ENCODE data around the gene C17orf67.

C17orf67 gene

GRCh38 chr17:56808503-56808902, 25.2 kb downstream of the C17orf67 start:
- DNase-seq (ENCODE audit: low read depth) = no peak

DNA sequence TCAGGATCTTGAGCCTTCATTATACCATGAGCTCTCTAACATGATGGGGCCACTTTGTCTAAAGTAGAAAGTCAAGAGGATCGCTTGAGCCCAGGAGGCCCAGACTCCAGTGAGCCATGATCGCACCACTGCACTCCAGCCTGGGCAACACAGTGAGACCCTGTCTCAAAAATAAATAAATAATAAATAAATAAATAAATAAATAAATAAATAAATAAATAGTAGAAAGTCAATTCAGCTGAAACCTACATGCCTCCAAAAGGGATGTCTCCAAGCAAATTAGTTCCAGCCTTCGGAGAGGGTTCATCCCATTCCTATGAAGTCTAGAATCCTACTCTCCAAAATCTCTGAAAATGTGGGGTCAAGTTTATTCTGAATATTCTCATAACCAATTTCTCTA, 26.0 kb downstream of the C17orf67 start:
- DNase-seq (ENCODE audit: low read depth) = no peak

GRCh38 chr17:56806949-56807348, 26.8 kb downstream of the C17orf67 start:
- DNase-seq (ENCODE audit: low read depth) = no peak

DNA sequence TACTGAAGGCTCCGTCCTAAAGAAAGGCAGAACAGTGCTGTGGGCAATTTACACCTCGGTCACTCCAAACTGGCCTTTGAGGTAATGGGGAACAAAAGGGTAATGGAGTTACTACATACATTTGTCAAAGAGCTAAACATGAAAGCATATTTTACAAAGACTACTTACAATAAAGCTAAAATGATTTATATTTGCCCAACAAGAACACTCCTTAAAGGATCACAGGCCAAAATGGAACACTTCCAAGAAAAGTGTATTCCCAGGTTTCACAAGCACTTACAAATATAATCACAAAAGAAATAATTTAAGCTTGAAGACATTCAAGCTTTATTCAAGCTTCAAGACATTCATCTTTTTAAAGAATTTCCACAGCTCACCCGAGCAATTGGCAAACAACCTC, 29.3 kb downstream of the C17orf67 start:
- no peak for DNase-seq (ENCODE audit: low read depth)

DNA sequence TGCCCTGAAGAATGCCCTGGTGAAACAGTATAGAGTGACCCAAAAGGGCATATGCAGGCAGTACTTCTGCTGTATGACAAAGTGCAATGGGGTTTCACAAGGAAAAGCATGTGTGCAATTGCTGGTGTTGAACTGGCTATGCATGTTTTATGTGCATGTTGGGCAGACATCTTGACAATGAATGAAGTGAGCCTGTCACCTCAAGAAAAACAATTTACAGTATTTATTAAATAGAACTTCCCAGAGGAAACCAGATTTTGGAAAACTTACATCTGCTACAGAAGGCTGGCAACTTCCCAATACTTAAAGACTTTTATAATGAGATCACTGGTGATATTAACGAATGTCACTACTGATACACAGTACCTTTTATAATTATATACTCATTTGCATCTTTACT, 30.6 kb downstream of the C17orf67 start:
- no peak for DNase-seq (ENCODE audit: low read depth)

GRCh38 chr17:56801459-56802178, 32.1 kb downstream of the C17orf67 start:
- no peak for DNase-seq (ENCODE audit: low read depth)

- DNase-seq (ENCODE audit: low read depth) = no peak
These were observed 34.8 kb downstream of the C17orf67 start for GRCh38 chr17:56798916-56799315.

DNA sequence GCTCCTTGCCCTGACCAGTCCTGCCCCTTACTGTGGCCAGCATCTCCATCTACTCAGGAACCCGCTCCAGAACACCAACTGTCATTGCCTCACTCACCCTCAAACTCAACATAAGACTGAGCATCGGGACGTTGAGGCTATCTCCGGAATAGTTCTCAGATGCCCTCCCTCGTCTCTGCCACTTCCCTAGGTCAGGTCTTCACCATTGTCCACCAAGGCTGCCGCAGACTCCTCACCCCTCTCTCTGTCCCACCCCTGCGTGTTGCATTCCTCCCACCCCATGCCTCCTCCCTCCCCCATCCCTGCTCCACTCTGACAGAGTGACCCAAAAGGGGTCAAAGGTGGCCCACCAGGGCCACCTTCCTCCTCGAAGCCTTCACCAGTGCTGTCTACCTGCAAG, 37.2 kb downstream of the C17orf67 start:
- no peak for DNase-seq (ENCODE audit: low read depth)

GRCh38 chr17:56795221-56795865, 38.4 kb downstream of the C17orf67 start:
- no peak for DNase-seq (ENCODE audit: low read depth)

- no peak for DNase-seq (ENCODE audit: low read depth)
These were observed 39.8 kb downstream of the C17orf67 start for GRCh38 chr17:56793957-56794356.

GRCh38 chr17:56793531-56793930, 40.2 kb downstream of the C17orf67 start:
- DNase-seq (ENCODE audit: low read depth) = no peak

- DNase-seq (ENCODE audit: low read depth) = no peak
These were observed 41.5 kb downstream of the C17orf67 start for GRCh38 chr17:56792267-56792666.

DNA sequence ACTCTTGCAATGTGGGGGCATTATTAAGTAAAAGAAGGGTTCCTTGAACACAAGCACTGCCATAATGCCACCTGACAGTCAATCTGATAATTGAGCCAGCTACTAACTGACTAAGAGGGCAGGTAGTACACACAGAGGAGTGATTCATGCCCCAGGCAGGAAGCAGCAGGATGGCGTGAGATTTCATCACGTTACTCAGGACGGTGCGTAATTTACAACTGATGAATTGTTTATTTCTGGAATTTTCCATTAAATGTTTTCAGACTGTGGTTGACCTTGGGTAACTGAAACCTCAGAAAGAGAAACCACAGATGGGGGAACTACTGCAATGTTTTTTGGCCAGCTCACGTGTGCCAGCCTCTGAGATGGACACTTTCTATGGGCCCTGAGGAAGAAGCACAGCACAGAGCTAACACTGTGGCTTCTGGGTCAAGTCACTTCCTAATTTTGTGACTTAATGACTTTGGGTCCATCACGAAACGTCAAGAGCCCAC, 46.7 kb downstream of the C17orf67 start:
- peak; percentile 93 for DNase-seq (ENCODE audit: low read depth)

DNA sequence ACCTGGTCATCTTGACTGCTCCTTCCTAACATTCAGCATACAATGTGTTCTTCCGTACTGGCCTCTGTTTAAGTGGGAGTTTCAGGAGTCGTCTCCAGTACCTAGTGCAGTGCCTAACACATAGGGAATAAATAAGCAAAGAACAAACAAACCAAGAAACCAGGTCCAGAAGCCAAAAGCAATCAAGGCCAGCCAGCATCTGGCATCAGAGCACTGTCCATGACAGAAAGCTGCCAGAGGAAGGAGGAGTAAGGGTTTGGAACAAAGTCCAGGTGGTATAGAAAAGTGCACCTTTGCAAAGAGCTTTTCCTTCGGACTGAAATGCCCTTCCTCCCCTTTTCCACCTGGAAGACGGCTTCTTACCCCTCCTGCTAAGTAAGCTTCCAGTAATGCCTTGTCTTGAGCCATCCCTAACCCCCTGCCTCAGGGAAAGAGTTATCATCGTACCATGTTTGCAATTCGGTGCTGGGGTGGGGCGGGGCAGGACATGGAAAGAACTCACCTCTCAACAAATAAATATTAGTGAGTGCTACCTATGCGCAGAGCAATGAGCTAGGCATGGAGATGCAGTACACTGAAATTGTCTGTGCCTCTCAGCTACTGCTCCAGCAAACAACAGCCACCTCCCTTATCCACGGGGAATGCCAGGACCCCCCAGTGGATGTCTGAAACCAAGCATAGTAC, 47.6 kb downstream of the C17orf67 start:
- no peak for DNase-seq (ENCODE audit: low read depth)

DNA sequence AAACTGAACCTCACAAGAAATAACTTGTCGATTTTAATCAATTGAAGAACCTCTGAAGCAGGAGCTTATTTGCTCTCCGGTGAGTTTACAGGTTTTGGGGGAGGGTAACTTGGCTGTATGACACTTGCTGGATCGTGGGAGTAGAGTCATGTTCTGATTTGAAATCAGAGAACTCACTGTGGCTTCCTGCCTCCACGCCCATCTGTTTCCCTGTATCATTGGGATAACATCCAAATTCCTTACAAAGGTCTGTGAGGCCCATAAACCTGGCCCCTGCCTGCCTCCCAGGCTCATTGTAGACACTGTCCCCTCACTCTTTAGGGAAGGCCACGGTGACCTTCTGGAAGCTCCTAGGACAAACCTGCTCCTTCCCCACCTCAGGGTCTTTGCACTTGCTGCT, 48.3 kb downstream of the C17orf67 start:
- DNase-seq (ENCODE audit: low read depth) = peak; percentile 14

- DNase-seq (ENCODE audit: low read depth) = no peak
These were observed 51.4 kb downstream of the C17orf67 start for GRCh38 chr17:56782338-56782737.

GRCh38 chr17:56781906-56782305, 51.8 kb downstream of the C17orf67 start:
- no peak for DNase-seq (ENCODE audit: low read depth)

DNA sequence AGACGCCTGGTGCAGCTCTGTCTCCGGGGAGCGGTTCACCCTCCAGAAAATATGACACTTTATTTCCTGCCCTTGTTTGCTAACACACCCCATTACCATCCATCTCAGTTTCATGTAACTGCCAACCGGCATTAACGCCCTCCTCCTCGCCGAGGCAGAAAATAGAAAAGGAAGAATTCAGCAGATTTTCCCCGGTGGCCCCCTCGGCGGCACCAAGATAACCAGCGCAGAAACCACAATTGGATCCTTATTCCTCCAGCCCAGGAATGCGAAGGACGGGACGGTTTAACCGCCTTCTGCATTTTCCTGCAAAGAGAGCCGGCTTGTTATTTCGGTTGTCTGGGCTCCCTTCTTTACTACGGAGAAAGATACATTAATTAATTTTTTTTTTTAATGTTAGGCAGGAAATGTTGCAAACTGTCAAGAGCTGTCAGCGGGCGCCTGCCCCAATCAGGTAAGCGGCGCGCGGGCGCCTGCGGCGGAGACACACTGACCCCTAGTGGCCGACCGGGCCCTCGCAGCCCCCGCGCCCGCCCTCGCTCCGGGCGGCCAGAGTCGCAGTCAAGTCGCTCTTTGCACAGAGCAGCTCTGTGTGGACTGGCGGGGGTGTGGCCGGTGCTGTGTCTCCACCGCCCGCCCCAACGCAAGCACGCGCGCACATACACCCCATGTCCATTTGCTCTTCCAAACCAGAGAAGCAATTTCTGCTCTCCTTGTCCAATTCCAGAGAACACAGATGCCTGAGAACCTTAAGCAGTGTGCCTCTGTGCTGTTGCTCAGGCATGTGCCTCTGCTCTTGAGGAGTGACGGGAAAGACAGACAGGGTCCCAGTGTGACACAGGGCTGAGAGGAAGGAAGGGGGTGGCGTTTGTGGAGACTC, 53.6 kb downstream of the C17orf67 start:
- peak; percentile 39 for DNase-seq (ENCODE audit: low read depth)

DNA sequence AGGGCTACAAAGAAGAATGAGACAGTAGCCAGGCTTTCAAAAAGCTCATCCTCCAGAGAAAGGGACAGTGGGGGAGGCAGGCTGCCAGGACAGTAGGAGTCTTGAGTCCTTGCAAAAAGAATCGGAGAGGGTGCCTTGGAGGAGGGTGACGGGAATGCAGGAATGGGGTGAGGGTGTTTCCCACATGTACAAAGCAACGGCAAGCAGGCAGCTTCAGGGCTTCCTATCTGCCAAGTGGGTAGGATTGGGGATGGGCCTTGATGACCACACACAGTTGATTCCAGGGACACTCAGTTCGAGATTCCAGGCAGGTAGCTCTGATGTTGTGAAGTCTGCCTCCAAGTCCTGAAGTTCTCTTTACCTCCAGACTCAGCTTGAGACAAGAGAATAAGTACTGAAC, 54.4 kb downstream of the C17orf67 start:
- no peak for DNase-seq (ENCODE audit: low read depth)

GRCh38 chr17:56778898-56779297, 54.8 kb downstream of the C17orf67 start:
- no peak for DNase-seq (ENCODE audit: low read depth)

DNA sequence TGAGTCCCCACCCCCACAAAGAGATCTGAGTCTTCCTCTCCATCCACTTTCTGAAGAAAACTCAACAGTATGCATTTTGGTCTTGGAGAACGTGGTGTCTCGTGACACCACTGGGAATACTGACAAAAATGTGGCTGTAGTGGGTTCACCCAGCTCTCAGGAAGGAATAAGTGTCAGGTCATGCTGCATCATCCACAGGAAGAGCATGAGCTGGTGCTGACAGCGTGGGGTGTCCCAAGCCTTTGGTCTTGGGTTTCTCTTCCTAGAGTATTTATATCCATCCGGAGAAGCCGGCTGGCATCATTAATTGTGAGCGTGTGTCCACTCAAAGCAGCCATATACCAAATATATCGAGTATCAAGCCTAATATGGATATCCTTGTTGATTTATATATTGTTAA, 55.9 kb downstream of the C17orf67 start:
- peak; percentile 35 for DNase-seq (ENCODE audit: low read depth)

DNA sequence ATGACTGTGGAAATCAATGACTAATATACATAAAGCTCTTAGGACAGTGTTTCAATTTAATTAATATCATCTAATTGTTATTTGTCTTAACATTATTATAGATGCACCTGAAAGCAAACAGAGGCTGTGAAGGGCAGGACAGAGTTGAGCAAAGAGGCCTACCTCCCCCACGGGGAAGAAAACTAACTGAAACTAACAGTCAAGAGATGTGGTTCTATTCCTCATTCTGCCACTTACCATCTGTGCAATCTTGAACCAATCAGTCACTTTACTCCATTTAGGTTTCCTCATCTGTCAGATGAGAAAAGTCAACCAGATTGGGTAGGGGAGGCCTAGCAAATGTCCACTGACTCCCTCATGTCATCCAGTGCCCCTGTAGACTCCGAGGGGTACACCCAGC, 59.1 kb downstream of the C17orf67 start:
- DNase-seq (ENCODE audit: low read depth) = no peak
